Adrenal gland (tissue), 12 donors: ENCODE data around the gene COA5. TPM values are rescaled to one million over a fixed set of nuclear protein-coding genes. Genes with fewer than 3 reads are reported as not detected.
A peak's percentile ranks its signal among the peaks of the same experiment; 100 is the strongest.

Experiments
- DNase-seq, 7 donors: peaks; one replicate each; pipeline ENCODE4 v3.0.0-alpha.2; 2019 to 2020
- H3K27ac ChIP-seq, 5 donors: fragments of 200-600 bp; sonication (generic) in 4 of 5; 1 replicate in 3 of 5; 2 replicates in 2 of 5; pipeline versions ENCODE4 v1.5.1 to v1.8.0; 2016 to 2020; ENCODE audit warnings: mild to moderate bottlenecking in 1 of 5
- H3K27me3 ChIP-seq: fragments of 200-600 bp; 2 replicates; pipeline ENCODE4 v1.8.0; 2021
- H3K36me3 ChIP-seq, 2 donors: fragments of 200-600 bp; replicated peaks in 1 of 2; 1 replicate in 1 of 2; 2 replicates in 1 of 2; pipeline versions ENCODE4 v1.5.1 to v1.8.0; 2018 to 2022
- H3K4me1 ChIP-seq, 2 donors: fragments of 200-600 bp; replicated peaks in 1 of 2; 1 replicate in 1 of 2; 2 replicates in 1 of 2; pipeline versions ENCODE4 v1.5.1 to v1.8.0; 2018 to 2021
- H3K4me3 ChIP-seq, 4 donors: fragments of 200-600 bp; sonication (generic) in 3 of 4; one replicate each; pipeline ENCODE4 v1.5.1; 2016 to 2018
- H3K9me3 ChIP-seq, 3 donors: fragments of 200-600 bp; sonication (generic) in 1 of 3; replicated peaks in 1 of 3; 1 replicate in 2 of 3; 2 replicates in 1 of 3; pipeline versions ENCODE4 v1.5.1 to v1.8.0; 2016 to 2021
- POLR2A ChIP-seq, 2 donors: fragments of 450-650 bp; IDR thresholded peaks; one replicate each; pipeline ENCODE4 v1.6.1; 2017; ENCODE audit warnings: antibody characterized with exemption in 2 of 2, mild to moderate bottlenecking in 2 of 2, moderate library complexity in 1 of 2
- WGBS, 4 donors: extraction: QIAGEN DNeasy Blood & Tissue Kit in 2 of 4; methylation state at CpG; one replicate each; pipeline versions ENCODE4 v1.1.5 to v1.1.7; 2013 to 2017; 5-methylcytosine and 5-hydroxymethylcytosine counted together
- intact Hi-C, 2 donors: fragments of 100-400 bp; cut with DNase I; formaldehyde crosslinking; loops; one replicate each; pipeline versions ENCODE4 v1.14.1 to v1.15.0; 2022 to 2023
- polyA plus RNA-seq, 3 donors: library from polyadenylated mRNA; stranded (reverse); fragments of 200-250 nt in 2 of 3; fragments of 350-450 nt in 1 of 3; fragmentation: Illumina TruSeq in 1 of 3; extraction: RNeasy Lipid Tissue Mini Kit (QIAGEN cat#74804) in 1 of 3; gene quantifications; one replicate each; pipeline ENCODE4 v1.2.3, GENCODE V29; 2013 to 2014
- total RNA-seq, 9 donors: library from RNA; depleted of rRNA in 4 of 9; stranded (reverse); fragments of >200 nt in 4 of 9; fragments of 120-200 nt in 1 of 9; fragmentation: NEBNext Ultra II Directional in 1 of 9; extraction: Animal tissue kit (Norgen Biotek cat#: 25700) in 1 of 9; gene quantifications; one replicate each; pipeline versions ENCODE4 v1.1.0 to v1.2.4, GENCODE V29; 2013 to 2023
- TF ChIP-seq, protein P1 (sequence below), 6 experiments: fragments of 450-650 bp in 4 of 6; fragments of 200-600 bp in 2 of 6; sonication (generic) in 1 of 6; IDR thresholded peaks; 1 replicate in 5 of 6; 2 replicates in 1 of 6; pipeline versions ENCODE4 v1.5.1 to v1.8.0; 2016 to 2021; ENCODE audit warnings: antibody characterized with exemption in 6 of 6, mild to moderate bottlenecking in 2 of 6, moderate library complexity in 1 of 6
- donor health status: healthy with polysubstance abuse.
- donor health status: Bipolar disorder and iron deficiency.
- donor health status: DM: yes; HTN: yes; CAD: no.
- donor health status: DM: no; HTN: no; CAD: no.
- donor health status: DM: no; HTN: no; CAD: no.
- donor health status: DM: yes; HTN: yes; CAD: no.

Gene COA5
- total and polyA plus RNA-seq, 12 donors: 18.9 to 76.0 (median 42.6) TPM

DNA sequence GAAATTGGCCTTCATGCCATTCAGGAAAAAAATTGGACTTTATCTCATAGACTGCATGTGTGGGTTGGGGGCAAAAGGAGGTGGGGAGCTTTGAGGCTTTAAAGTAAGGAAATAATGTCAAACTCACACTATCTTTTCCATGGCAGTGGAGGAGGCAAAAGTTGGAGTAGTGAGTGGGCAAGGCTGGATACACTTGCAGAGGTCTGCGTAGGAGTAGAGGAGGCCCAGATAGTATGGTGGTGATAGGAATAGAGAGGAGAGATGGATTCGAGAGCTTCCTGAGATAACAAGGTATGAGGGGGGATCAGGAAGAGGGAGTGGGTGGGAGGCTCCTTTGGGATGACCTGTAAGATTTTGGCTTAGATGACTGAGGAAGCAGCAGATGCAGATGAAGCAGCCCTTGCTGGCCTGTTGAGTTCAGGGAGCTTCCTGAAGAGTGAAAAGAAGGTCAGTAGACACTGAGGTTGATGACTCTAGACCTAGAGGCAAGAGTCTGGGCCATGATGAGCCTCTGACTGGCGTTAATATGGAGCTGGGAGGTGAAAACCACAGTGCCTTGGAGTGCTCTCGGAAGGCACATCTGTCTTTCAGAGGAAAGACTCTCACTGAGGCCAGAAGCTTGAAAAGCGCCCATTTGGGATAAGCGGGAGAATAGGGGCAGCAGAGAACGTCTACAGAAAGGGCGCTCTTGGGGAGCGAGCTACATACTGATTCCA lies 5.9 kb upstream of the COA5 start:
- intact Hi-C loops: no loop called here
- no peak overlapping the region for H3K27ac ChIP-seq
- no peaks in the 10 kb centered on the region for H3K9me3 ChIP-seq
- H3K27me3 ChIP-seq: no peaks in the 10 kb centered on the region
- WGBS, 4 donors: 96 to 97% (median 96%) methylated on average over 9 of the region's 9 CpGs
- H3K36me3 ChIP-seq: peaks cover 0 to 78% of the 10 kb centered on the region in 2 donors
- peaks cover 12 to 29% of the 10 kb centered on the region in 2 donors for H3K4me1 ChIP-seq
- DNase-seq: no peak
- no peak for TF ChIP-seq POLR2A (IDR thresholded peaks at IDR 0.05)
- TF ChIP-seq, protein P1, sequence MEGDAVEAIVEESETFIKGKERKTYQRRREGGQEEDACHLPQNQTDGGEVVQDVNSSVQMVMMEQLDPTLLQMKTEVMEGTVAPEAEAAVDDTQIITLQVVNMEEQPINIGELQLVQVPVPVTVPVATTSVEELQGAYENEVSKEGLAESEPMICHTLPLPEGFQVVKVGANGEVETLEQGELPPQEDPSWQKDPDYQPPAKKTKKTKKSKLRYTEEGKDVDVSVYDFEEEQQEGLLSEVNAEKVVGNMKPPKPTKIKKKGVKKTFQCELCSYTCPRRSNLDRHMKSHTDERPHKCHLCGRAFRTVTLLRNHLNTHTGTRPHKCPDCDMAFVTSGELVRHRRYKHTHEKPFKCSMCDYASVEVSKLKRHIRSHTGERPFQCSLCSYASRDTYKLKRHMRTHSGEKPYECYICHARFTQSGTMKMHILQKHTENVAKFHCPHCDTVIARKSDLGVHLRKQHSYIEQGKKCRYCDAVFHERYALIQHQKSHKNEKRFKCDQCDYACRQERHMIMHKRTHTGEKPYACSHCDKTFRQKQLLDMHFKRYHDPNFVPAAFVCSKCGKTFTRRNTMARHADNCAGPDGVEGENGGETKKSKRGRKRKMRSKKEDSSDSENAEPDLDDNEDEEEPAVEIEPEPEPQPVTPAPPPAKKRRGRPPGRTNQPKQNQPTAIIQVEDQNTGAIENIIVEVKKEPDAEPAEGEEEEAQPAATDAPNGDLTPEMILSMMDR (IDR thresholded peaks at IDR 0.05): no peak
- no peak overlapping the region for H3K4me3 ChIP-seq

DNA sequence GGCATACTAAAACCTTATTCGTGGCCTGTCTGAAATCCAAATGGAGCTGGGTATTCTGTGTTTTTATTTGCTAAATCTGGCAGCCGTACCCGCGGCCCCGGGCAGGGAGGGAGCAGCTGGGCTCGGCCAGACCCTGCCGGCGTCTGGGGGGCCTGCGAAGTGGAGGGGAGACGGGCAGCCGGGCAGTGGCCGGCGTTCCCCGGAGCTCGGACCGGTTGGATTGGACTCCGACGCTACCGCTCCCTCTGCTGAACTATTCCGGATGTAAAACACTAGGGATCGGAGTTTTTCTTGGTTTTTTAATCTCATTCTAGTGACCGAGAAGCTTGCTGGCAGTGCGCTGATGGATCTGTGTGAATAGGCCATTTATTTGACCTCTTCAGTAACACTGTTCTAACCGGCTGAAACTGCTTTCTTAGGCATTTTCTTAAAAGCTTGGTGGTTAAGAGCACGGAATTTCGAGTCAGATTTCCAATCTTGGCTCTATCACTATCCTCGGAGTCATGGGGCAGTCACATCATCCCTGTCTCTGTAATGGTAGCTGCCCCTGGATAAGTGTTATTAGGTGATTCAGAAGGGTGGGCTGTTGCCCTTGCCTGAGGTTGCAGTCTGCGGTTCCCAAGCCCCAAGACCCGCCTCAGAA lies 771 bp upstream of the COA5 start:
- peak in 5 of 7 donors; percentile 20 to 36 (median 28) for DNase-seq

DNA sequence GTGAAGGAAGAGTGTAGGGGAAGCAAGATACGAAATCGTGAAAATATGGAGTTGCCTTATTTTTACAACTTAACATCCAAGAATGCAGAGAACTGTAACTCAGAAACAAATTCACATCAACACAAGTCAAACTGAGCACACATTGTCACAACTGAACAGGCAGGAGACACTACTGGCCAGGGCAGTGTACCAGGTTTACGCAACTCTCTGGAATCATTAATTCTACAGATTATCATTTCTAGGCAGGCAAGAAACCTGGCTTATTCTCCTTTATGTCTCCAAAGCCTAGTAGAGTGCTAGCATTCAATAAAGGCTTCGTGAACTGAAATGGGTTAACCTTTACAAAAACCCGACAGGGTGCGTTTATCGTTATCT lies 584 bp downstream of the COA5 start:
- DNase-seq: peak in 1 of 7 donors; percentile 31
- Histone ChIP-seq H3K9me3 (no peaks in the 10 kb centered on the region), H3K4me3 (peak overlapping the region; percentile 79 to 97 (median 86)), H3K4me1 (peaks cover 24 to 56% of the 10 kb centered on the region in 2 donors), H3K36me3 (peaks cover 0 to 40% of the 10 kb centered on the region in 2 donors), H3K27me3 (no peaks in the 10 kb centered on the region), H3K27ac (peak overlapping the region; percentile 69 to 98 (median 97))
- WGBS, 4 donors: 0 to 3% (median 2%) methylated on average over 3 to 7 of the region's 7 CpGs
- TF ChIP-seq POLR2A (IDR thresholded peaks at IDR 0.05): no peak
- TF ChIP-seq, protein P1 (IDR thresholded peaks at IDR 0.05): peak in 1 of 6 experiments; percentile 8
- intact Hi-C loops: loop anchor here (10.0 kb wide), 2 partner anchors 163 to 193 kb away; partner anchors contain the start of gene INPP4A (in 1 of the 2)

More for the DNA sequence above, 771 bp upstream of the COA5 start:
- Histone ChIP-seq H3K27ac (peak overlapping the region; percentile 69 to 98 (median 97)), H3K4me1 (peaks cover 24 to 59% of the 10 kb centered on the region in 2 donors), H3K27me3 (no peaks in the 10 kb centered on the region), H3K9me3 (no peaks in the 10 kb centered on the region), H3K4me3 (peak overlapping the region; percentile 79 to 97 (median 86)), H3K36me3 (peaks cover 0 to 43% of the 10 kb centered on the region in 2 donors)
- TF ChIP-seq POLR2A (IDR thresholded peaks at IDR 0.05): no peak
- TF ChIP-seq, protein P1 (IDR thresholded peaks at IDR 0.05): no peak
- 1 to 3% (median 2%) methylated on average over 27 to 29 of the region's 29 CpGs for WGBS, 4 donors
- intact Hi-C loops: loop anchor here (10.0 kb wide), 2 partner anchors 164 to 194 kb away; partner anchors contain the start of gene INPP4A (in 1 of the 2)

DNA sequence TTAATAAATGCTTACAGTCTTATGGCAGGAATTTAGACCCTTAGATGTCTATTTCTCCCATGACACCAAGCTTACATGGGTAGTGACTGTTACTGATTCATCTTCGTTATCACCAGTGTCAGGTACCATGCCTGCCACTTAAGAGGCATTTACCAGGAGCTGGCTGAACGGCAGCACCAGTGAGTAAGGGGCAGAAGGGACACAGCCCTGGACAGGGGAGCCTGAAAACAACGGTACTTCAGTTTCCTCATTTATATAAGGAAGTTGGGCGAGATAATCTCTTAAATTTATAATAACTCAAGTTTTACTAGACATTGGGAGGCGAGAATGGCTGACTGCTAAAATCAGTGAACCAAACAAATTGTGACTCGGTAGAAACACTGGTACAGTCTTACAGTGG lies 1.2 kb downstream of the COA5 start:
- Histone ChIP-seq H3K4me3 (peak overlapping the region in 3 of 4 donors; percentile 81 to 97 (median 91)), H3K4me1 (peaks cover 24 to 54% of the 10 kb centered on the region in 2 donors), H3K27me3 (no peaks in the 10 kb centered on the region), H3K27ac (no peak overlapping the region), H3K9me3 (no peaks in the 10 kb centered on the region), H3K36me3 (peaks cover 0 to 40% of the 10 kb centered on the region in 2 donors)
- intact Hi-C loops: loop anchor here (10.0 kb wide), 2 partner anchors 162 to 192 kb away; partner anchors contain the start of gene INPP4A (in 1 of the 2)
- no peak for DNase-seq
- WGBS, 4 donors: 46 to 61% (median 51%) methylated on average over 6 of the region's 6 CpGs
- TF ChIP-seq, protein P1 (IDR thresholded peaks at IDR 0.05): no peak
- TF ChIP-seq POLR2A (IDR thresholded peaks at IDR 0.05): no peak
